ENCODE results near the gene NIF3L1.

- no peak for TF ChIP-seq POLR2A (IDR thresholded peaks at IDR 0.05)
- no peak for TF ChIP-seq CTCF (IDR thresholded peaks at IDR 0.05)
- no peak for TF ChIP-seq EP300 (IDR thresholded peaks at IDR 0.05)
Measured at GRCh38 chr2:200939832-200940231, 50.7 kb downstream of the NIF3L1 start.

Measured in suprapubic skin (tissue), 3 donors.